ENCODE results near the gene TMEM258.

The TMEM258 gene

DNA sequence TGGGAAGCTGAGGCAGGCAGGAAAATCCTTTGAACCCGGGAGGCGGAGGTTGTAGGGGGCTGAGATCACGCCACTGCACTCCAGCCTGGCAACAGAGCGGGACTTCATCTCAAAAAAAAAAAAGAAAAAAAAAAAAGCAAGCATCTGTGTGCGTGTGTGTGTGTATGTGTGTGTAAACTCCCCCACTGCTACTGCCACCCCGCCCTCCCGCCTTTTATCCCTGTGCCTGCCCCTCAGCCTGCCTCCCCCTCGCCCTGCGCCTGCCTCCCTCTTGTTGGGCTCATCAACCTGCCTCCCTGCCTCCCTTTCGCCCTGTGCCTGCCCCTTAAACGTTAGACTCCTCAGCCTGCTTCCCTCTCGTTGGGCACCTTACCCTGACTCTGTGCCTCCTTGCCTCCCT, 18.0 kb downstream of the TMEM258 start:
- DNase-seq, result no peak

- no peak for DNase-seq
Measured at GRCh38 chr11:61773809-61774208, 18.6 kb downstream of the TMEM258 start.

GRCh38 chr11:61773356-61773755, 19.0 kb downstream of the TMEM258 start:
- no peak for DNase-seq

GRCh38 chr11:61771985-61772455, 20.4 kb downstream of the TMEM258 start:
- DNase-seq, result peak; percentile 89

- DNase-seq, result peak; percentile 67
Measured at GRCh38 chr11:61771195-61771894, 21.1 kb downstream of the TMEM258 start.

- peak; percentile 69 for DNase-seq
Measured at GRCh38 chr11:61769946-61770683, 22.3 kb downstream of the TMEM258 start.

DNA sequence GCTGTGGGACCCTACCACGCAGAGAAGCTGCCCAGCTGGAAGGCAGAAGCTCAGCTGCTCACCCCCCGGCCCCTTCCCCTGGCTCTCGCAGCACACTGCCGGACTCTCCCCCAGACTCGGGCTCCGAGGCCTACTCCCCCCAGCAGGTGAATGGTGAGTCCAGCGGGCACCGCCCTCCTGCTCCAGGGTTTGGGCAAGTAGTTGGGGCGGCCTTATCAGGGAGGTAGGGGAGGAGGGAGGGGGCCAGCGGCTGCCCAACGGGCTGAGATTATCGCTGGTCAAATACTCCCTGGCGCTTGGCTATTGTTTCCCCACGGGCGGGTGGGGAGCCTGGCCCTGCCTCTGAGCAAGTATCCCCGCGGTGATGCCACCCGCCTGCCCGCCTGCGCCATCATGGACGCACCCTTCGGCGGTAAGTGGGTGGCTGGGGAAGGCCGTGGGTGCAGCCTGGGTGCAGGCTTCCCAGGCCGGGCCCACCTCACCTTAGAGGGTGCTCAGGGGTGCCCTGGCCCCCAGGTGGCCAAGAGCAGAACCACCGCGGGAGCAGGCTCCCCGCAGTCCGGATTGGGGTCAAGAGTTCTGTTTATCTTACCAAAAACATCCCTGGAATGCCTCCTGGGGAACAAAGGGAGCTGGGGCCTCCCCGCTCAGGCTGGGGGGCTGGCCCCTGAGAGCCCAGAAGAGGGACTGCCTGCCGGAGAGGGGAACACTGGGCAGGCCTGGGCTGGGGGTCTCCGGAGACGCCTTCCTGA, 23.1 kb downstream of the TMEM258 start:
- peak; percentile 91 for DNase-seq

- no peak for DNase-seq
Measured at GRCh38 chr11:61768376-61769076, 23.9 kb downstream of the TMEM258 start.

- peak; percentile 97 for DNase-seq
Measured at GRCh38 chr11:61766353-61766841, 26.0 kb downstream of the TMEM258 start.

DNA sequence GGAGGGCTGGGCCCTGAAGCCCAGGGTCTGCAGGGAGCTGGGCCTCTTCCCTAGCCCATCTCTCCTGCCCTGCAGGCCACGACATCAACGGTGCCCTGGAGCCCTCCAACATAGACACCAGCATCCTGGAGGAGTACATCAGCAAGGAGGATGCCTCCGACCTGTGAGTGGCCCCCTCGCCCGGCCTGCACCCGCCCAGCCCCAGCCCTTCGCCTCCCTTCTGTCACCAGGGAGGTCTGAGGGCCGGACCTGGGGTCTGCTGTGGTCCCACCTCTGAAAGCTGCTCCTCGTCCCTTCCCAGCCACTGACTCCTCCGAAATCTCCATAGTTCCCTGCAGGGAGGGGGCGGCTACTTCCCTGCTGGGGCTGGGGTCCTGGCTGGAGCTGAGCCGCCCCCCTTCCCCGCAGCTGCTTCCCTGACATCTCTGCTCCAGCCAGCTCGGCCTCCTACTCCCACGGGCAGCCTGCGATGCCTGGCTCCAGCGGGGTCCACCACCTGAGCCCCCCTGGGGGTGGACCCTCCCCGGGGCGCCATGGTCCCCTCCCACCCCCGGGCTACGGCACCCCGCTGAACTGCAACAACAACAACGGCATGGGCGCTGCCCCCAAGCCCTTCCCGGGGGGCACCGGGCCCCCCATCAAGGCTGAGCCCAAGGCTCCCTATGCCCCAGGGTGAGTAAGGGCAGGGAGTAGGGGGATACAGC, 26.7 kb downstream of the TMEM258 start:
- no peak for DNase-seq

GRCh38 chr11:61764606-61765260, 27.7 kb downstream of the TMEM258 start:
- DNase-seq, result peak; percentile 95

GRCh38 chr11:61763930-61764605, 28.3 kb downstream of the TMEM258 start:
- no peak for DNase-seq

DNA sequence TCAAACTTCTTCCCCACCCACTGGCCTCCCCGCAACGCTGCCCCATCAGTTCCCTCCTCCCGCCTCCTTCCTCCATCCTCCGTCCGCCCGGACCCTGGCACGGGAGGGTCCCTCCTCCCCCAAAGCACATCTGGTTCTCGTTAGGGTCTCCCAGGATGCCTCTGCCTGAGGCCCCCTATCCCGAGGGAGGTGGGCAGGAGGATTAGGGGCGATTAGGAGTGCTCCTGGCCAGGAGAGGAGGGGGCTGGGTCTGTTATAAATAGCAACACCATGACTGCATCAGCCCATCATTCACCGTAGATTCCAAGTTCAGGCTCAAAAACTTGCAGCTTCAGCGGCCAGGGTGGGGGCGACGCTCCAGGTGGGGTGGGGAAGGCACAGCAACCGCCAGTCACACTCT, 29.6 kb downstream of the TMEM258 start:
- DNase-seq, result no peak

DNA sequence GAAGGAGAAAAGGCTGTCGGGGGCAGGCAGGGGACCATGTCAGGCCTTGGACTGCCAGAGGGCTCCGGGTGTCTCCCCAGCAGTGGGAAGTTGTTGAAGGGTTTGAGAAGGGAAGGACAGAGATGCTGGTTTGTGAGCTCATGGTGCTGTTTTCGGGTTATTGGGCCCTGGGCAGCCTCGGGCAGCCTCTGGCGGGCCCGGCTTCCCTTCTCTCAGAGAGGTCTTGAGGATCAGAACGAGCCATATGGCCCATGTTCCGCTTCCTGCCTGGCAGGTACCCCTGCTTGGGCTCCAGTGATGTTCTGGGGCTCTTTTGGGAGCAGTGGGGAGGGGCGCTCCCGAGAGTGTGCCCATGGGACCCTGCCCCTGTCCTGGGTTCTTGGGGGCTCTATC, 30.2 kb downstream of the TMEM258 start:
- no peak for DNase-seq

- DNase-seq, result no peak
Measured at GRCh38 chr11:61761440-61762222, 30.8 kb downstream of the TMEM258 start.

- no peak for DNase-seq
Measured at GRCh38 chr11:61760946-61761345, 31.5 kb downstream of the TMEM258 start.

- no peak for DNase-seq
Measured at GRCh38 chr11:61757213-61757862, 35.1 kb downstream of the TMEM258 start.

DNA sequence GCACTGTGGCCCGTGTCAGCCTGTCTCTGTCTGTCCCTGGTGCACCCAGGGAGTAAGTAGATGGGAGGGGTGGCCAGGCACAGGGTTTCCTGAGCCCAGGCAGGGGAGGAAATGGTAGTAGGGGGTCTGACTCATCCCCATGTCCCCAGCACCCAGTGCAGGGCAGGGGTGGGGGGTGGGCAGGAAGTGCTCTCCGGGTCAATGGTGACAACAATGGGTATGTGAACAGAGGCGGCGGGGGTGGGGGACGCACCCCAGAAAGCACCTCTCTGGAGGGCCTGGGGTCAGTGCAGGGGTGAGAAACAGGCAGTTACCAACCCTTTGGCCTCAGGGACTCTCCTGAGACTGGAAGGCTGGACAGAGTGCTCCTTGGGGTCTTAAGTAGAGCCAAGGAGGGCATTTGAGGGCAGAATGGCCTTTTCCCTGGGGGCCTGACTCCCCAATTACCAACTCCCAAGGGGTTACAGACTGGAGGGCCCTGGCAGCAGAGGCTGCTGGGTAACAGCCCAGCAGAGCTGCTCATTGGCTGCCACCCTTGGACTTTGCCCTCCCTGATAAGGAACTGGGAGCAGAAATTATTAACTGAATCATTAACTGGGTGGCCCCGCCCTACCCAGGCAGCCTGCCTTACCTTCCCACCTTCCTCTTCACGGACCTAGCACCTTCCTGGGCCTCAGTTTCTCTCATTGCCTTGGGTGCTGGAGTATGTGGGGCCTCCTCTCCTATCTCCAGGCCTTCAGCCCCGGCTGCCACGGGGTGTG, 35.8 kb downstream of the TMEM258 start:
- peak; percentile 66 for DNase-seq

- DNase-seq, result no peak
Measured at GRCh38 chr11:61756147-61756451, 36.3 kb downstream of the TMEM258 start.
